ENCODE results near the gene TEAD3. TPM values are rescaled to one million over a fixed set of nuclear protein-coding genes. Genes with fewer than 3 reads are reported as not detected.

Gene TEAD3
- total RNA-seq, 2 donors from 2014 or later, result 1.7 to 1.9 TPM

DNA sequence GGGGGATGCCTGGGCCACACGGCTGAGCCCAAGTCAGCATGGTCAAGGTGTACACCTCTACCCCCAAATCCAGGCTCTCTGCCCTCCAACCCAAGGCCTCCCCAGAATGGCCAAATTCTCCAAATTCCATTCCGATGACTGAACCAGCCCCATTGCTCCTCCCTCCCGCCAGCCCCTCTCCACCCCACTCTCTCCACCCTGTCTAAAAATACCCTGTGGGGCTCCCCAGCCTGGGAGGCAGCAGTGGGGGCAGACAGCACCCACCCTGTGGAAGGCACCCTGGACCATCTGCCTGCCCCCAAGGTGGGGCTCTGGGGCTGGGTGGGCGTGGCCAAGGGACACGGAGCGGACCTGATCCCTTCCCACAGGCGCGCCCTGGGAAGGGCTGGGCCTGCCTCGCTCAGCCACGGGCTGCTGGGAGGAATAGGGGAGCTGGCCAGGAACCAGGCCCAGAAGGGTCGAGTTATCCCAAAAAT lies 11.4 kb downstream of the TEAD3 start:
- peaks cover 8% of the 10 kb centered on the region for H3K4me1 Mint-ChIP-seq (ENCODE audit: low read depth)
- no peaks in the 10 kb centered on the region for H3K27me3 Mint-ChIP-seq (ENCODE audit: low read depth)
- H3K36me3 Mint-ChIP-seq (ENCODE audit: insufficient read depth in 2 of 2), result no peaks in the 10 kb centered on the region
- ATAC-seq (replicated peaks in 1 of 2) (no peak), DNase-seq (no peak)
- no peak overlapping the region for H3K4me3 Mint-ChIP-seq
- no peaks in the 10 kb centered on the region for H3K9me3 Mint-ChIP-seq
- no peak overlapping the region for H3K27ac Mint-ChIP-seq

DNA sequence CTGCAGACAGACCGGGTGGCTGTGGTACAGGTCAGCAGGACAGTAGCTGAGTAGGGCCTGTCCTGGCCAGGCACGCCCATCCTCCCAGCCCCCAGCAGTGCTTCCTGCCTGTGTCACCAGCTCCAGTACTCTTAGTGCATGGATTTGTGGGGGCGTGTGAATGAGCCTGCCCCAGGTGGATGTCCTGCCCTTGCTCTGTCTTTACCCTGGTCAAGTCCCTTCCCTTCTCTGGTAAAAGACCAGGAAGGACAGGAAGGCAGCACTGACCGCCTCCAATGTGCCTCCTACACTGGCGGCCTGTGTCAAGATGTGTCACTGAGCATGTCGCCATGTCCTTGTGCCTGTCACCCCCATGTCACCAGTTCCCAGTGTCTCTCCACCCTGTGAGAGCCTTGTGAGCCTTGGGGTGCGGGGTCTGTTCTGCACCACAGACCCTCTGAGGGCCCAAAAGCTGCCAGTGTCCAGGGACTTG lies 11.9 kb downstream of the TEAD3 start:
- H3K4me3 Mint-ChIP-seq, result no peak overlapping the region
- H3K36me3 Mint-ChIP-seq (ENCODE audit: insufficient read depth in 2 of 2), result no peaks in the 10 kb centered on the region
- no peak for DNase-seq
- H3K27me3 Mint-ChIP-seq (ENCODE audit: low read depth), result no peaks in the 10 kb centered on the region
- H3K4me1 Mint-ChIP-seq (ENCODE audit: low read depth), result peaks cover 8% of the 10 kb centered on the region
- no peak overlapping the region for H3K27ac Mint-ChIP-seq
- no peak for ATAC-seq (replicated peaks in 1 of 2)
- no peaks in the 10 kb centered on the region for H3K9me3 Mint-ChIP-seq

DNA sequence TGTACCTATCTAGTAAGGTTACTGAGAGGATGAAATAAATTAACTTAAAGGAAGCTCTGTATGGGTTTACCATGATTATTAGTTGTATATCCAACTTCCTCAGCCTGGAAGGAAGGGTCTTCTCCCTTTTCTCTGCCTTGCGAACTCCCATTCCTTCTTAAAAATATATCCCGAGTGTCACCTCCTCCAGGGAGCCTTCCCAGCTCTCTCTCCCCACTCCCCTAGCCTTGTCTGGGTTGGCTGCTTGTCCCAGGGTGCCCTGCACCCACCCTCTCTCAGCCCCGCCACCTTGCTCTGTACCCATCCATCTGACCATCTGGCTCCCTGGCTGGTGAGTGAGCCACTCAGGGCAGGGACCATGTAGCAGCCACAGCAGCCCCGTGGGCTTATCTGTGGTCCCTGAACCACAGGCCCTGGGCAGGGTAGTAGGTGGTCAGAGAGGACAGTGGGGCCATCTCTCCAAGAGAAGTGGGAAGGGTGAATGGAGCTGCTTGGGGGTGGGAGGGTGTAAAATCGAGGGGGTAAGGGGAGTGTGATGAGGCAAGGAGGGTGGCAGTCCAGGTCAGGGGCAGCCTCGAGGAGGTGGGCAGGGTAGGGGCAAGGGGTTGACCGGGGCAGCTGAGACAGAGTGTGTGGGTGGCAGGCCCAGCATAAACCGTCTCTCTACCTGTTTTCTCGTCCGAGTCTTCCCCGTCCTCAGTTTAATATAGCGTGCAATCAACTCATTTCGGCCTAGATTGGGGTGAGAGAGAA lies 12.8 kb downstream of the TEAD3 start:
- no peaks in the 10 kb centered on the region for H3K9me3 Mint-ChIP-seq
- DNase-seq (no peak), ATAC-seq (replicated peaks in 1 of 2) (no peak)
- H3K36me3 Mint-ChIP-seq (ENCODE audit: insufficient read depth in 2 of 2), result no peaks in the 10 kb centered on the region
- no peak overlapping the region for H3K27ac Mint-ChIP-seq
- no peaks in the 10 kb centered on the region for H3K27me3 Mint-ChIP-seq (ENCODE audit: low read depth)
- no peak overlapping the region for H3K4me3 Mint-ChIP-seq
- H3K4me1 Mint-ChIP-seq (ENCODE audit: low read depth), result peaks cover 8% of the 10 kb centered on the region

DNA sequence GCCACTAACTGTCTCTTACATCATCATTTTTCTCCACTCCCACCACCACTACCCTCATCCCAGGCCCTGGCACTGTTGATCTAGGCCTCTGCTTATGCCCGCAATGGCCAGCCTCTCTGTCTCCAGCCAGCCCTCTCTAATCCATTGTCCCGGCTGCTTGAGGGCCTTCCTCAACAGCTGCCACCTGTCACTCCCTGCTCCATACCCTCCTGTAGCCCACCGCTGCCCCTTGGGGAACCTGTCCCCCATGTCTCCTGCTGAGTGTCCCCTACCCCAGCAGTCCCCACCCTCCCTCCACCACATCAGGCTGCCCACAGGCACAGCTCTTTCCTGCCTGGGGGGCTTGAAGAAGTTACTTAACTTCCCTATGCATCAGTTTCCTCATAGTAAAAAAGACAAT lies 13.4 kb downstream of the TEAD3 start:
- no peak overlapping the region for H3K4me3 Mint-ChIP-seq
- H3K36me3 Mint-ChIP-seq (ENCODE audit: insufficient read depth in 2 of 2), result no peaks in the 10 kb centered on the region
- no peaks in the 10 kb centered on the region for H3K9me3 Mint-ChIP-seq
- DNase-seq (no peak), ATAC-seq (replicated peaks in 1 of 2) (no peak)
- H3K27ac Mint-ChIP-seq, result no peak overlapping the region
- H3K27me3 Mint-ChIP-seq (ENCODE audit: low read depth), result no peaks in the 10 kb centered on the region
- peaks cover 8% of the 10 kb centered on the region for H3K4me1 Mint-ChIP-seq (ENCODE audit: low read depth)

DNA sequence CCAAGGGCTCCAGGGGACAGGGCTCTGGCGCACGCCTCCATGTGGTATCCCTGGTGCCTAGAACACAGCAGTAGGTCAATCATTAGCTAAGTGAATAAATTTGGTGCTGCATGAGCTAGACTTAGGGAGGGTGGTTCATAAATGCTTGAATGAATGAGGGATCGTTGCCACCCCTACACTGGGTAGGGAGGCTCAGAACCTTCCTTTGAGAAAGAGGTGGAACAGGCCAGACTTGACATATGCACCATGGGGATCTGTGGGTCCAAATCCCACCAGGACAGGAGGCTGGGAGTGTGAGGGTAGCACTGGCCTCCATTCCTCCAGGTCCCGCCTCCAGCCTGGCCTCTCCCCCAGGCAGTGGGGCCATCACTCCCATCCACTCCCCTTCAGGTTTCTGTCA lies 13.8 kb downstream of the TEAD3 start:
- ATAC-seq (replicated peaks in 1 of 2) (no peak), DNase-seq (no peak)
- H3K27ac Mint-ChIP-seq, result no peak overlapping the region
- H3K4me1 Mint-ChIP-seq (ENCODE audit: low read depth), result peaks cover 5% of the 10 kb centered on the region
- no peaks in the 10 kb centered on the region for H3K27me3 Mint-ChIP-seq (ENCODE audit: low read depth)
- no peaks in the 10 kb centered on the region for H3K9me3 Mint-ChIP-seq
- no peak overlapping the region for H3K4me3 Mint-ChIP-seq
- no peaks in the 10 kb centered on the region for H3K36me3 Mint-ChIP-seq (ENCODE audit: insufficient read depth in 2 of 2)

DNA sequence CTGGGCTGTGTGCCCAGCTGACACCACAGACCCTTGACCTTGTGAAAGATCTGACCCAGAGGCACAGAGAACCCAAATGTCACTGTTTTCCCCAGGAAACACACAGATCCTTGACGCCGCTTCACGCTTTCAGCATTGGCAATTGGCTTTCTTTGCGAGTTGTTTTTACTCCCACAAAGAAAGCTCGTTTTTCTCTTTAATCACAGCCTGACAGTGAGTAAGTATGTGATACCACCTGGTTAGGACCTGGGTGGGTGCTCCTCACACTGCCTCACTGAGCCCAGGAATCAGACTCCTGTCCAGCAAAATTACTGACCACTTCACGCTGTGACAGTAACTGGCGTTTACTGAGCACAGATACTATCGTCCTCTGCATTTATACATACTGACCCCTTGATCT lies 15.7 kb downstream of the TEAD3 start:
- no peaks in the 10 kb centered on the region for H3K27me3 Mint-ChIP-seq (ENCODE audit: low read depth)
- H3K36me3 Mint-ChIP-seq (ENCODE audit: insufficient read depth in 2 of 2), result no peaks in the 10 kb centered on the region
- ATAC-seq (replicated peaks in 1 of 2) (no peak), DNase-seq (no peak)
- no peak overlapping the region for H3K27ac Mint-ChIP-seq
- no peaks in the 10 kb centered on the region for H3K4me1 Mint-ChIP-seq (ENCODE audit: low read depth)
- H3K9me3 Mint-ChIP-seq, result no peaks in the 10 kb centered on the region
- H3K4me3 Mint-ChIP-seq, result no peak overlapping the region

DNA sequence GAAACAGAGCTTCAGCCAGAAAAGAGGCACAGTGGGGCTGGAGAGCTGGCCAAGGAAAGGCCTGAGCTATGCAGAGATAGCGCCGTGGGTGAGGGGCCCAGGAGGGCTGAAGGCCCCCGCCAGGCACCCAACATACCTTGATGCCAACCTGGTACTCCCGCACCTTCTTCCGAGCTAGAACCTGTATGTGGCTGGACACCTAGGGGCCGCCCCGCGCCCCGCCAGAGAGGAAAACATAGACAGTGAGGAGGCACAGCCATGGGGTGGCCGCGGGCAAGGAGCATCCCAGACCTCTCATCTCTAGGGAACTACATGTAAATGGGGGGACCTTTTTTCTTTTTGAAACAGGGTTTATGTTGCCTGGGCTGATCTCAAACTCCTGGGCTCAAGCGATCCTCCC lies 16.7 kb downstream of the TEAD3 start:
- H3K27me3 Mint-ChIP-seq (ENCODE audit: low read depth), result no peaks in the 10 kb centered on the region
- H3K9me3 Mint-ChIP-seq, result no peaks in the 10 kb centered on the region
- no peak overlapping the region for H3K4me3 Mint-ChIP-seq
- DNase-seq, result no peak
- H3K36me3 Mint-ChIP-seq (ENCODE audit: insufficient read depth in 2 of 2), result no peaks in the 10 kb centered on the region
- ATAC-seq (replicated peaks in 1 of 2), result no peak
- H3K4me1 Mint-ChIP-seq (ENCODE audit: low read depth), result peaks cover 7% of the 10 kb centered on the region
- H3K27ac Mint-ChIP-seq, result no peak overlapping the region

DNA sequence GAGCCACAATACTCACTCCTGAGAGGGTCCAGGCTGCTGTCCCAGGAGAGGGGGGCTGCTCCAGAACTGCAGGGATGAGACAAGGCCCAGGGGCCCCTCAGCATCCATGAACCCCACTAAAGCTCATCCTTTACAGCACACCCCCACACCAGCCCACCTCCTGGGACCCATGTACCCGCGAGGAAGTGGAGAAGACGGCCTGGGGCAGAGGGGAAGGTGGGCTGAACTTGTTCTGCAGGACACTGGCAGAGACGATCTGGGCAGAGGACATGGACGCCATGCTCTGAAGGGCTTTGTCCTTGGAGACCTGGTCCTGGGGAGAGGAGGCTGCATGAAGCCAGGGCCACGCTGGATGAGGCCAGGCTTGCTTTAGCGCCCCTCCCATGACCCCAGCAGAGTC lies 18.6 kb downstream of the TEAD3 start:
- H3K4me3 Mint-ChIP-seq, result no peak overlapping the region
- DNase-seq (no peak), ATAC-seq (replicated peaks in 1 of 2) (no peak)
- H3K36me3 Mint-ChIP-seq (ENCODE audit: insufficient read depth in 2 of 2), result no peaks in the 10 kb centered on the region
- peaks cover 9% of the 10 kb centered on the region for H3K4me1 Mint-ChIP-seq (ENCODE audit: low read depth)
- H3K27me3 Mint-ChIP-seq (ENCODE audit: low read depth), result no peaks in the 10 kb centered on the region
- H3K27ac Mint-ChIP-seq, result no peak overlapping the region
- no peaks in the 10 kb centered on the region for H3K9me3 Mint-ChIP-seq

DNA sequence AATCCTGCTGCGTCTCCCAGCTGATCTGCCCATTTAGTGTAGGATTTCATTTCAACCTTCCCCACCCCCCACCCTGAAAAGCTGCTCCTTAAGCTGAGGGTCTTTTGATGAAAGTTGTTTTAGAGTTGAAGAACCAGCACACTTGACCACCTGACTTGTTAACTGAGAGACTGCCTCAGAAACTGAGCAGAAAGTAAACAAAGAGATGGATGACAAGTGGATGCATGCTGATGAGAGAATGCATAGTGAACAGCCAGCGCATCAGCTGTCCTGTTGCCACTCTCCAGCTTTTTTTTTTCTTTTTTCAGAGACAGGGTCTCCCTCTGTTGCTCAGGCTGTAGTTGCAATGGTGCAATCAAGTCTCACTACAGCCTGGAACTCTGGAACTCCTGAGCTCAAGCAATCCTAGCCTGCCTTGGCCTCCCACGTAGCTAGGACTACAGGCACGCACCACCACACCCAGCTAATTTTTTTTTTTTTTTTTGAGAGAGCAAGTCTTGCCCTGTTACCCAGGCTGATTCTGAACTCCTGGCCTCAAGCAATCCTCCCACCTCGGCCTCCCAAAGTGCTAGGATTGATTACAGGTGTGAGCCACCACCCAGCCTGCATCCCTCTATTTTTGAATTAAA lies 19.2 kb downstream of the TEAD3 start:
- Mint-ChIP-seq H3K4me3 (no peak overlapping the region), H3K27ac (no peak overlapping the region)

DNA sequence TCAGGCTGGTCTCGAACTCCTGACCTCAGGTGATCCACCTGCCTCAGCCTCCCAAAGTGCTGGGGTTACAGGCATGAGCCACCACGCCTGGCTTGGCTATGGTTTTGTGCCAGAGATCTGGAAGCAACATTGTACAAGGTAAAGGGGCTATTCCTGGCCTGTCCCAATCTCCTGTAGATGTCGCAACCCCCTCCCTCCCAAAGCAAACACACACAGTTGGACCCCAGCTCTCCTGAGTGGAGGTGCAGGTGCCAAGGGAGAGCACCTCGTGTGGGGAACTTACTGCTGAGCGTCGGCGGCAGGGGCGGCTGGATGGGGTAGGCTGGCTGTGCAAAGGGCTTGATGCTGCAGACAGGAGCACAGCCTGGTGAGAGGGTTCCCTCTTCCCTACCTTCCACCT lies 19.9 kb downstream of the TEAD3 start:
- no peaks in the 10 kb centered on the region for H3K27me3 Mint-ChIP-seq (ENCODE audit: low read depth)
- DNase-seq (no peak), ATAC-seq (replicated peaks in 1 of 2) (no peak)
- peaks cover 0 to 5% of the 10 kb centered on the region in 2 donors for H3K36me3 Mint-ChIP-seq (ENCODE audit: insufficient read depth in 2 of 2)
- H3K4me1 Mint-ChIP-seq (ENCODE audit: low read depth), result peaks cover 21% of the 10 kb centered on the region
- H3K27ac Mint-ChIP-seq, result peak overlapping the region; percentile 29
- no peaks in the 10 kb centered on the region for H3K9me3 Mint-ChIP-seq
- H3K4me3 Mint-ChIP-seq, result no peak overlapping the region

More for the DNA sequence above, 19.2 kb downstream of the TEAD3 start:
- no peak for ATAC-seq (replicated peaks in 1 of 2)
- Mint-ChIP-seq H3K27me3 (ENCODE audit: low read depth) (no peaks in the 10 kb centered on the region), H3K36me3 (ENCODE audit: insufficient read depth in 2 of 2) (no peaks in the 10 kb centered on the region), H3K9me3 (no peaks in the 10 kb centered on the region), H3K4me1 (ENCODE audit: low read depth) (peaks cover 15% of the 10 kb centered on the region)
- no peak for DNase-seq

DNA sequence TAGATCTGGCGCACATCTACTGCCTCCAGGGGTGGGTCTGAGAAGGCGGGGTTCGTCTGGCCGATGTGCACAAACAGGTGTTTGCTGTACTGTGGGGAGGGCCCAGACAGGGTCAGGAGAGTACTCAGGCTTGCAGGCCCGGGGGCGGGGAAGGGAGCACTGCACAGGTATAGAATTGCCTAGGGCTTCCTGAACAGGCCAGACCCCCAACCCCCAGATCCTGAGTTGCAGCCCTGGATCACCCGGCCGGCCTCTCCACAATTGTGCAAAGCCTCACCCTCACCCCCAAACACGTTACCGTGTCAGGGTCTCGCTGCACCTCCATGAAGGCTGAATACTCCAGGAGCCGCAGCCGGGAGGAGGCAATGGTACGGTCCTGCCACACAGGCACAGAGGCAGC lies 20.9 kb downstream of the TEAD3 start:
- Mint-ChIP-seq H3K36me3 (ENCODE audit: insufficient read depth in 2 of 2) (peaks cover 0 to 10% of the 10 kb centered on the region in 2 donors), H3K27me3 (ENCODE audit: low read depth) (no peaks in the 10 kb centered on the region), H3K9me3 (no peaks in the 10 kb centered on the region), H3K4me3 (no peak overlapping the region), H3K4me1 (ENCODE audit: low read depth) (peaks cover 31% of the 10 kb centered on the region), H3K27ac (no peak overlapping the region)
- DNase-seq (no peak), ATAC-seq (replicated peaks in 1 of 2) (peak; percentile 4 to 12)

DNA sequence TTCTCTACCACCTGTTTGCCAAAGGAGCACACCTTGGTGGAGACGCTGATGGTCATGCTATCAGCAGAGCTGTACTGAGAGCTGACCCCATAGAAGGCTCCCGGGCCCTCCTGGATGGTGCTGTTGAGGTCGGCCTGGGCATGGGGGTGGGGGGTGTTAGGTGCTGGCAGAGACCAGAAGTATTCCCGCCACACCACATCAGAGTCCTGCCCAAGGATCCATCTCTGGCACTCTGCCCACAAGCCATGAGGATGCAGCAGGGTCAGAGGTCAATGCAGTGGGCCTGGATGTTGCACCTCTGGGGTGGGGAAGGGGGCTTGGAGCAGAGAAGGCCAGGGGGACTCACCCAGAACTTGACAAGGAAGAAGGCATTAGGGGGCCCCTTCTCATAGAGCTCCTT lies 21.3 kb downstream of the TEAD3 start:
- no peak for DNase-seq
- no peaks in the 10 kb centered on the region for H3K9me3 Mint-ChIP-seq
- ATAC-seq (replicated peaks in 1 of 2), result peak in 1 of 2 donors; percentile 9
- H3K4me3 Mint-ChIP-seq, result no peak overlapping the region
- H3K4me1 Mint-ChIP-seq (ENCODE audit: low read depth), result peaks cover 36% of the 10 kb centered on the region
- H3K27ac Mint-ChIP-seq, result no peak overlapping the region
- H3K36me3 Mint-ChIP-seq (ENCODE audit: insufficient read depth in 2 of 2), result peaks cover 2 to 14% of the 10 kb centered on the region in 2 donors
- H3K27me3 Mint-ChIP-seq (ENCODE audit: low read depth), result no peaks in the 10 kb centered on the region

DNA sequence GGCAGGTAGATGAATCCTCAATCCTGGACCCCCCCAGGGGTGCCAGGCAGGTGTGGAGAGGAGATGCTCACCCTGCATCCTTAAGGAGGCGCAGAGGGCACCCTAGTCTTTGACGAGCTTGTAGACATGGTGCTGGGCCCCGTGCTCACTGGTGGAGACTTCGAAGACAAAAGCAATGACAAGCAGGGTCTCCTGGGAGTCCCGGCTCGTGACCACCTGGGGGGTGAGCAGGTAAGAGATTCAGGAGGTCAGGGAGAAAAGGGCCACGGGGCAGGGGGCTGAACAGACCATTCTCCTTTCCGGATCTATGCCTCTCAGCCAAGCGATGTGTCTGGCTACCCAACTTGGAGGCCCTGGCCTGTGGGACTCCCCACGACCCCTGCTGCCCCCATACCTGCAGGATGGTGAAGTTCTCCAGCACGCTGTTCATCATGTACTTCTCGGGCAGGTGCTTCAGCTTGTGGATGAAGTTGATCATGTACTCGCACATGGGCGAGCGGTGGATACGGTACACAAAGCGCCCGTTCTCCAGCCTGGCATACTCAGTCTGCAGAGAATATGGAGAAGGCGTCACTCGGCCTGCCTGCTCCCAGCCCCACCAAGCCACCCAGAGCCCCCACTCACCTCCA lies 21.8 kb downstream of the TEAD3 start:
- DNase-seq, result no peak
- ATAC-seq (replicated peaks in 1 of 2), result peak; percentile 2 to 22
- H3K4me1 Mint-ChIP-seq (ENCODE audit: low read depth), result peaks cover 41% of the 10 kb centered on the region
- H3K27me3 Mint-ChIP-seq (ENCODE audit: low read depth), result no peaks in the 10 kb centered on the region
- H3K27ac Mint-ChIP-seq, result no peak overlapping the region
- H3K9me3 Mint-ChIP-seq, result no peaks in the 10 kb centered on the region
- H3K36me3 Mint-ChIP-seq (ENCODE audit: insufficient read depth in 2 of 2), result peaks cover 6 to 19% of the 10 kb centered on the region in 2 donors
- H3K4me3 Mint-ChIP-seq, result no peak overlapping the region
